GM21576 (cell line): ENCODE measurements around the gene C6orf52.
"Not testable (repeated sequence)": the region's sequence is repeated elsewhere in the genome, so short reads cannot be mapped to it uniquely, and the experiment has no call there.

Source experiments
- ATAC-seq: cut with Tn5 transposase; IDR thresholded peaks from one replicate; pipeline ENCODE4 v1.9.1; 2021; ENCODE audit warnings: mild to moderate bottlenecking, moderate library complexity; ENCODE audit not compliant: unreplicated experiment

C6orf52 gene

GRCh38 chr6:10694302-10695085, at the start of gene C6orf52, which contains the start of gene PAK1IP1:
C6orf52 (minus strand) TSS chr6:10694616; CDS start chr6:10687550, 7,066 bp downstream.
PAK1IP1 (plus strand) TSS chr6:10694972; CDS start chr6:10694986, 14 bp downstream.
- peak; percentile 97 for ATAC-seq

- ATAC-seq, result no peak
These were observed 49.1 kb upstream of the C6orf52 start for GRCh38 chr6:10743515-10743914.

- ATAC-seq, result no peak
These were observed 47.8 kb upstream of the C6orf52 start for GRCh38 chr6:10742251-10742650.

- not testable (repeated sequence) for ATAC-seq
These were observed 47.2 kb upstream of the C6orf52 start for GRCh38 chr6:10741643-10742042.

GRCh38 chr6:10740061-10740460, 45.6 kb upstream of the C6orf52 start:
- no peak for ATAC-seq

GRCh38 chr6:10736731-10737130, 42.3 kb upstream of the C6orf52 start:
- ATAC-seq, result no peak

- ATAC-seq, result no peak
These were observed 39.4 kb upstream of the C6orf52 start for GRCh38 chr6:10733863-10734262.

- no peak for ATAC-seq
These were observed 38.8 kb upstream of the C6orf52 start for GRCh38 chr6:10733151-10733715.

GRCh38 chr6:10730254-10730653, 35.8 kb upstream of the C6orf52 start:
- ATAC-seq, result no peak

GRCh38 chr6:10725716-10726115, 31.3 kb upstream of the C6orf52 start:
- no peak for ATAC-seq

- ATAC-seq, result no peak
These were observed 30.6 kb upstream of the C6orf52 start for GRCh38 chr6:10725044-10725443.

GRCh38 chr6:10723567-10723881, 29.1 kb upstream of the C6orf52 start:
- ATAC-seq, result no peak

GRCh38 chr6:10722820-10723566, 28.6 kb upstream of the C6orf52 start, which contains the start of gene TMEM14C:
TMEM14C (plus strand) TSS chr6:10723070; CDS start chr6:10724614, 1,544 bp downstream.
- ATAC-seq, result peak; percentile 96

- ATAC-seq, result no peak
These were observed 28.1 kb upstream of the C6orf52 start for GRCh38 chr6:10722570-10722819.

- no peak for ATAC-seq
These were observed 27.6 kb upstream of the C6orf52 start for GRCh38 chr6:10721850-10722569.

GRCh38 chr6:10720960-10721849, 26.8 kb upstream of the C6orf52 start:
- not testable (repeated sequence) for ATAC-seq

- ATAC-seq, result no peak
These were observed 26.0 kb upstream of the C6orf52 start for GRCh38 chr6:10720265-10720959.

- ATAC-seq, result no peak
These were observed 25.5 kb upstream of the C6orf52 start for GRCh38 chr6:10719964-10720264.

GRCh38 chr6:10719296-10719963, 25.0 kb upstream of the C6orf52 start:
- ATAC-seq, result no peak
